ENCODE results near the gene ABCC3. TPM values are rescaled to one million over a fixed set of nuclear protein-coding genes. Genes with fewer than 3 reads are reported as not detected.

Gene ABCC3
- total and polyA plus RNA-seq, 2 of the 8 experiments (the other 6 are each of a cell fraction or from before 2014, with no cell fraction given), result 0.35 to 0.37 TPM

DNA sequence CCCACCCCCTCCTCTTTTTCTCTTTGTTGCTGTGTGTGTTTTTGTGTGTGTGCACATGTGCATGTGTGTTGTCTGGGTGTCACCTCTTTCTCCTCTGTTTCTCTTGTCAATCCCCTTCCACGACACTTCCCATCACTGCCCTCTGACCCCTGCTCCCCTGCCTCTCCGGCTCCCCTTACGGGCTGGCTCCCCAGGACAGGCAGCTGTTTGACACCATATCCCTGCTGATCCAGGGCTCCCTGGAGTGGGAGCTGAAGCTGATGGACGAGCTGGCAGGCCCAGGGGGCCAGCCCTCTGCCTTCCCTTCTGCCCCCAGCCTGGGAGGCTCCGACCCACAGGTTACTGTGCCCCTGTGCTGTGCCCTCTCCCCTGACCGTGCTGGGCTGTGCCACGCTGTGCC, 15.2 kb upstream of the ABCC3 start:
- no peak overlapping the region for H3K14ac ChIP-seq (ENCODE audit: insufficient read length)
- no peaks in the 10 kb centered on the region for H3K36me3 ChIP-seq (ENCODE audit: control insufficient read depth in 2 of 4, insufficient read depth in 4 of 4, low read length in 3 of 4)
- H3K4ac ChIP-seq (replicated peaks; ENCODE audit: insufficient read length, low read depth, low read length), result no peak overlapping the region
- H4K5ac ChIP-seq (ENCODE audit: insufficient read length, low read depth, low read length), result no peak overlapping the region
- no peak overlapping the region for H2BK5ac ChIP-seq (ENCODE audit: low read depth, low read length)
- H2BK12ac ChIP-seq (ENCODE audit: low read depth, low read length), result no peak overlapping the region
- no peak overlapping the region for H3K4me3 ChIP-seq (ENCODE audit: extremely low read depth in 1 of 4, insufficient read depth in 2 of 4, low read depth in 3 of 4, low read length in 4 of 4)
- no peak overlapping the region for H4K8ac ChIP-seq (ENCODE audit: extremely low read depth, insufficient read depth, low read length)
- H3K27ac ChIP-seq (ENCODE audit: low read depth, low read length), result no peak overlapping the region
- no peaks in the 10 kb centered on the region for H3K9me3 ChIP-seq (ENCODE audit: insufficient read depth in 2 of 2, low read depth in 1 of 2, low read length in 1 of 2)
- H4K20me1 ChIP-seq (replicated peaks in 1 of 2; ENCODE audit: control insufficient read depth in 1 of 2, insufficient read depth in 2 of 2, low read length in 2 of 2), result no peaks in the 10 kb centered on the region
- no peaks in the 10 kb centered on the region for H3K79me1 ChIP-seq (ENCODE audit: low read depth, low read length)
- H2BK15ac ChIP-seq (ENCODE audit: low read length), result no peak overlapping the region
- TF ChIP-seq CHD2 (IDR thresholded peaks at IDR 0.05; ENCODE audit: low read length), result no peak
- TF ChIP-seq CHD1 (IDR thresholded peaks at IDR 0.05; ENCODE audit: low read depth, low read length), result no peak
- no peak for TF ChIP-seq TBP (IDR thresholded peaks at IDR 0.05; ENCODE audit: low read depth, low read length)
- no peak for TF ChIP-seq GTF2F1 (IDR thresholded peaks at IDR 0.05; ENCODE audit: borderline replicate concordance, low read depth, low read length)
- no peak for TF ChIP-seq ASH2L (IDR thresholded peaks at IDR 0.05; ENCODE audit: low read length)
- no peak for TF ChIP-seq KDM4A (IDR thresholded peaks at IDR 0.05; ENCODE audit: low read depth, low read length, severe bottlenecking)
- TF ChIP-seq CBX5 (IDR thresholded peaks at IDR 0.05; ENCODE audit: low read depth, low read length), result no peak
- TF ChIP-seq KDM5A (IDR thresholded peaks at IDR 0.05; ENCODE audit: low read length), result no peak
- TF ChIP-seq, protein P1, sequence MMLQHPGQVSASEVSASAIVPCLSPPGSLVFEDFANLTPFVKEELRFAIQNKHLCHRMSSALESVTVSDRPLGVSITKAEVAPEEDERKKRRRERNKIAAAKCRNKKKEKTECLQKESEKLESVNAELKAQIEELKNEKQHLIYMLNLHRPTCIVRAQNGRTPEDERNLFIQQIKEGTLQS (IDR thresholded peaks at IDR 0.05; ENCODE audit: insufficient read depth, low read depth, low read length), result no peak
- no peak overlapping the region for H3K18ac ChIP-seq (ENCODE audit: extremely low read depth, low read length)
- no peak overlapping the region for H4K91ac ChIP-seq (replicated peaks; ENCODE audit: insufficient read length, low read length)
- no peak for DNase-seq (ENCODE audit: low read depth in 1 of 2, low spot score in 2 of 2)
- H3K27me3 ChIP-seq (replicated peaks in 1 of 4; ENCODE audit: control insufficient read depth in 3 of 4, extremely low read depth in 1 of 4, insufficient read depth in 3 of 4, low read length in 3 of 4), result peaks cover 0 to 2% (median 0%) of the 10 kb centered on the region in 4 experiments; a peak in 2 of 7 replicates
- ChIA-PET CTCF (ENCODE audit: partially characterized antibody) (interaction anchor here (0.6 to 19.7 kb wide), 24 partner anchors 9 to 709 kb away, joined by 3 to 404 read pairs (median 4); partner anchors contain the start of genes ABCC3, CACNA1G and SPATA20), POLR2A (ENCODE audit: partially characterized antibody) (interaction anchor here (0.9 kb wide), 1 partner anchor 33 kb away, joined by 3 read pairs; no protein-coding TSS in a partner anchor)
- no peak overlapping the region for H2BK120ac ChIP-seq (replicated peaks; ENCODE audit: low read depth, low read length)
- WGBS, 2 experiments (ENCODE audit: extremely low coverage in 1 of 2, insufficient coverage in 1 of 2, insufficient read length in 1 of 2, insufficient replicate concordance in 2 of 2, low coverage in 1 of 2, low lambda C conversion rate in 2 of 2, missing lambda C conversion rate in 1 of 2), result 79% methylated on average over 6 of the region's 7 CpGs; no CpG with 5 or more reads in 1 of the 2 experiments
- no peak overlapping the region for H2AK5ac ChIP-seq (ENCODE audit: low read depth, low read length)
- H3K56ac ChIP-seq (replicated peaks; ENCODE audit: insufficient read length, low read depth, low read length), result no peak overlapping the region
- no peaks in the 10 kb centered on the region for H3K79me2 ChIP-seq (ENCODE audit: control insufficient read depth in 1 of 2, insufficient read depth in 2 of 2, low read length in 2 of 2)
- no peak overlapping the region for H3K23ac ChIP-seq (ENCODE audit: insufficient read length)
- no peaks in the 10 kb centered on the region for H3K23me2 ChIP-seq (ENCODE audit: low read depth, low read length)
- H2BK20ac ChIP-seq (ENCODE audit: low read length), result no peak overlapping the region
- H2AFZ ChIP-seq (ENCODE audit: low read length), result no peak overlapping the region
- H3K4me1 ChIP-seq (replicated peaks in 1 of 4; ENCODE audit: control insufficient read depth in 3 of 4, insufficient read depth in 4 of 4, low read length in 3 of 4), result peaks cover 0 to 25% (median 11%) of the 10 kb centered on the region in 4 experiments; a peak in 6 of 7 replicates
- FAIRE-seq, result no peak
- H3K9ac ChIP-seq (replicated peaks in 1 of 4; ENCODE audit: extremely low read depth in 1 of 4, low read depth in 3 of 4, low read length in 3 of 4), result no peak overlapping the region
- H3K4me2 ChIP-seq (ENCODE audit: insufficient read depth in 1 of 2, low read depth in 2 of 2, low read length in 2 of 2), result no peak overlapping the region

All from H1 (cell line).